Karpas-422 (cell line): Measurements from ENCODE around the gene RNF157. TPM values are rescaled to one million over a fixed set of nuclear protein-coding genes. Genes with fewer than 3 reads are reported as not detected.

Experiments used
- DNase-seq: peaks from one replicate; pipeline ENCODE4 v3.0.0-alpha.2; 2015
- H2AFZ ChIP-seq: fragments of 200-600 bp; sonication (generic); 2 replicates; pipeline ENCODE4 v1.6.1; 2014; ENCODE audit warnings: antibody characterized with exemption, low read length, mixed read lengths
- H3K27ac ChIP-seq: fragments of 200-600 bp; sonication (generic); 2 replicates; pipeline ENCODE4 v1.5.1; 2014; ENCODE audit warnings: mild to moderate bottlenecking, low read length, moderate library complexity
- H3K27me3 ChIP-seq: fragments of 200-600 bp; sonication (generic); 2 replicates; pipeline ENCODE4 v1.6.1; 2014; ENCODE audit warnings: low read length, mixed read lengths
- H3K36me3 ChIP-seq: fragments of 200-600 bp; sonication (generic); 2 replicates; pipeline ENCODE4 v1.6.1; 2014; ENCODE audit warnings: low read length, mixed read lengths; ENCODE audit not compliant: insufficient read depth
- H3K4me1 ChIP-seq: fragments of 200-600 bp; sonication (generic); 2 replicates; pipeline ENCODE4 v1.6.1; 2014; ENCODE audit warnings: mild to moderate bottlenecking, low read length, mixed read lengths
- H3K4me2 ChIP-seq: fragments of 200-600 bp; sonication (generic); 2 replicates; pipeline ENCODE4 v1.6.1; 2014; ENCODE audit warnings: low read length, low read depth, mild to moderate bottlenecking; ENCODE audit not compliant: poor library complexity, severe bottlenecking
- H3K4me3 ChIP-seq: fragments of 200-600 bp; sonication (generic); 2 replicates; pipeline ENCODE4 v1.5.1; 2014; ENCODE audit warnings: mild to moderate bottlenecking, antibody characterized with exemption, low read length, mixed read lengths
- H3K79me2 ChIP-seq: fragments of 200-600 bp; sonication (generic); 2 replicates; pipeline ENCODE4 v1.6.1; 2014; ENCODE audit warnings: mild to moderate bottlenecking, low read length, mixed read lengths
- H3K9ac ChIP-seq: fragments of 200-600 bp; sonication (generic); 2 replicates; pipeline ENCODE4 v1.6.0; 2014; ENCODE audit warnings: low read length
- H3K9me2 ChIP-seq: fragments of 200-600 bp; sonication (generic), shearing (Covaris generic); replicated peaks from 2 replicates; pipeline ENCODE4 v1.6.0; 2014; ENCODE audit warnings: mild to moderate bottlenecking, low read length, moderate library complexity; ENCODE audit not compliant: insufficient read depth
- H3K9me3 ChIP-seq: fragments of 300-700, 200-600 bp; sonication (generic); 2 replicates; pipeline ENCODE4 v1.6.1; 2014; ENCODE audit warnings: low read length, mixed read lengths
- H4K20me1 ChIP-seq: fragments of 200-600 bp; sonication (generic); 2 replicates; pipeline ENCODE4 v1.6.1; 2014; ENCODE audit warnings: mild to moderate bottlenecking, antibody characterized with exemption, low read length, low read depth; ENCODE audit not compliant: insufficient read depth
- small RNA-seq: library from RNA; depleted of rRNA; stranded (forward); fragments of <200 nt; gene quantifications from one replicate; pipeline ENCODE3, GENCODE V24; 2014
- total RNA-seq: library from RNA; depleted of rRNA; stranded (reverse); fragments of >200 nt; shearing (Covaris generic); gene quantifications from 2 replicates; pipeline ENCODE4 v1.2.3, GENCODE V29; 2014; ENCODE audit warnings: low replicate concordance; rRNA removed

Gene RNF157
- total RNA-seq, 1 experiment from 2014 or later = not detected

DNA sequence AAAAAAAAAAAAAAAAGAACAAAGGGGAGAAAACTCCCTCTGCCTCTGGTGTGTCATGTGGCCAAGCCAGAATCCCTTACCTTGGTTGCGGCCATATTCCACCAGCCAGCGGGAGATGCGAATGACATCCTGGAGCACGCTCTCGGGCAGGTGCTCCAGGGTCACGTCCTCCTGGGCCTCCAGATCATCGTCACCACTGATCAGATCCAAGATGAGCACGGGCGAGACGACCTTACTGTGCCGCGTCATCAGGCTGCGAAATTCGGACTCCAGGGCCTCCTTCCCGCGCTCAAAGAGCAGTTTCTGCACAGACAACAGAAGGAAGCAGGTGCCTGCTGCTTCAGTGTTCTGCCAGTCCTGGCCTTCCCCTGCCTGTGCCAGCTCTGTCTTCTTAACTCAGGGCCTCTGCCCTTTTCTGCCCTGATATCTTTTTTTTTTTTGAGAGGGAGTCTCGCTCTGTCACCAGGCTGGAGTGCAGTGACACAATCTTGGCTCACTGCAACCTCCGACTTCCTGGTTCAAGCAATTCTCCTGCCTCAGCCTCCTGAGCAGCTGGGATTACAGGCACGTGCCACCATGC, 142.5 kb downstream of the RNF157 start:
- DNase-seq = no peak

DNA sequence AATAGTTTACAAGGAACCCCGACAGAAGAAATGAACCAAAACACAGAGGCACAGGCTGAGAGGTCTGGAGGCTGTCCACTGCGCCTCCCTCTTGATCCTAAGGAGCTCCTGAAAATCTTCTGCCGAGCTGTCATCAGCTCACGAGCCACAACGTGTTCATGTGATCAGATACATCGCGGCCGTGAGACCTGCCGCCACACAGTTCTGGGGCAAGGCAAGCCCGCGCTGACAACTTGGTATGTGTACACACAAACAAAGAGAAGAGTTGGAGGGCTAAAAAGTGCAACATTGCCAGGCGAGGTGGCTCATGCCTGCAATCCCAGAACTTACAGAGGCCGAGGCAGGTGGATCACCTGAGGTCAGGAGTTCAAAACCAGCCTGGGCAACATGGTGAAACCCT, 144.3 kb downstream of the RNF157 start:
- no peak for DNase-seq
- Histone ChIP-seq H3K9ac (no peak overlapping the region), H3K4me1 (peaks cover 6% of the 10 kb centered on the region), H3K4me3 (no peak overlapping the region), H3K27me3 (no peaks in the 10 kb centered on the region), H3K9me2 (no peaks in the 10 kb centered on the region), H3K4me2 (no peak overlapping the region), H4K20me1 (no peaks in the 10 kb centered on the region), H3K27ac (no peak overlapping the region), H3K9me3 (no peaks in the 10 kb centered on the region), H3K36me3 (peaks cover 7% of the 10 kb centered on the region; the same call in 1 of the 2 replicates), H2AFZ (no peak overlapping the region), H3K79me2 (no peaks in the 10 kb centered on the region)

More for the DNA sequence above, 142.5 kb downstream of the RNF157 start:
- Histone ChIP-seq H4K20me1 (peaks cover 1% of the 10 kb centered on the region; the same call in 1 of the 2 replicates), H3K36me3 (peaks cover 12% of the 10 kb centered on the region), H3K4me3 (no peak overlapping the region), H3K27ac (no peak overlapping the region), H3K4me2 (no peak overlapping the region), H3K79me2 (peaks cover 10% of the 10 kb centered on the region), H3K9ac (no peak overlapping the region), H2AFZ (no peak overlapping the region), H3K9me2 (no peaks in the 10 kb centered on the region), H3K27me3 (no peaks in the 10 kb centered on the region), H3K4me1 (peaks cover 9% of the 10 kb centered on the region), H3K9me3 (no peaks in the 10 kb centered on the region)

DNA sequence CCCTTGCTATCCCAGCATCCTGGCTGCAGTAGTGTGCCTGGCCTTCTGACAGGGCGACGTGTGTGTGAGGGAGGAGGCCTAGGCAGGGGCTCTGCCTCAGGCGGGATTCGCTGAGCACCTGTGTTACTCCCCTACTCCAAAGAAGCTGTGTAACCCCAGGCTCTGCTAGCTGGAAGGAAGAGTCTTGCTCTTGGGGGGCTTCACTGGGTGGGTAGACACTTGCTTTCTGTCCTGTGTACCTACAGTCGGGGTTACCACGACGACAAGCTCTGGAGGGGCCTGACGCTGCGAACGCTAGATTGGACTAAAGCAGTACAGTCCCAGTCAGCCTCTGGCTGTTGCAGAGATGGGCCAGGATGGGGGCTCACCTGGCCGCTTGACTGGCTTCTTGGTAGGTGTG, 146.2 kb downstream of the RNF157 start:
- no peaks in the 10 kb centered on the region for H3K27me3 ChIP-seq
- no peak overlapping the region for H3K27ac ChIP-seq
- no peaks in the 10 kb centered on the region for H3K9me3 ChIP-seq
- H4K20me1 ChIP-seq = no peaks in the 10 kb centered on the region
- DNase-seq = no peak
- H3K4me3 ChIP-seq = no peak overlapping the region
- H3K79me2 ChIP-seq = no peaks in the 10 kb centered on the region
- H3K4me1 ChIP-seq = peaks cover 6% of the 10 kb centered on the region
- no peak overlapping the region for H2AFZ ChIP-seq
- H3K9ac ChIP-seq = no peak overlapping the region
- no peaks in the 10 kb centered on the region for H3K9me2 ChIP-seq
- H3K4me2 ChIP-seq = no peak overlapping the region
- no peaks in the 10 kb centered on the region for H3K36me3 ChIP-seq

DNA sequence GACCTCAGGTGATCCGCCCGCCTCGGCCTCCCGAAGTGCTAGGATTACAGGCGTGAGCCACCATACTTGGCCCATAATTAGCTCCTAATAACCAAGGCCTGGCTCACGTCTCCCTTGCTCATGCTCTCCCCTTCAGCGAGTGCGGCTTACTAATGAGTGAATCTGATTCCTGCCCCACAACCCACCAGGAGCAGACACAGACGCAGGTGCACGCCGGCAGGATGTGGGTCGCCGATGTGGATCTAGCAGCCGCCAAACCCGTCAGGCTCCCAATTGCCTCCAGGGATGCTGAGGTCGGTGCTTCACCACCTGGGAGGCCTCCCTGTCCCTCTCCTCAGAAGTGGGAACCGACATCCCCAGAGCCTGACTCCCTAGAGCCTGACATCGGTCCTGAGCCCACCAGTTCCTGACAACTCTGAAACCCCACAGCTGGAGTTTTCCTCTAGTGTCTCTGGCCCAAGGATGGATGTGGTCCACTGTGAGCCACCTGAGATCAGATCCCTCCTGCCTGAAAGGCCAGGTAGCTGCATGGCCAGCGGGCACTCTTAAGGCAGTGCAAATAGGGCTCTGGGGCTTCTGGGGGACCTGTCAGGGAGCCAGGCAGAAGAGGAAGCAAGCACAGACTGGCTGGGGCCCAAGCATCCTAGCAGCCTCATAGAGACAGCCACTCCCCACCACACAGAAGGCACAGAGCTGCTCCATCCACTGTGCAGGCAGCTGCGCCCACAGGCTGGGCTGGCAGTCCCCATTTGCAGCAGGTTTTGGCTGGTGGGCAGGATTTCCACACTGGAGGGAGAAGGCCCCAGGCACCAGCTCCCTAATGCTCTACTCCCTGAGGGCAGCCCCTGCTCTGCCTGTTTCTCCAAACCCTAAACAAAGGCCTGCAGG, 147.5 kb downstream of the RNF157 start:
- no peaks in the 10 kb centered on the region for H3K27me3 ChIP-seq
- H3K4me3 ChIP-seq = no peak overlapping the region
- H3K9ac ChIP-seq = no peak overlapping the region
- H3K79me2 ChIP-seq = no peaks in the 10 kb centered on the region
- no peaks in the 10 kb centered on the region for H3K9me2 ChIP-seq
- H3K4me1 ChIP-seq = peaks cover 6% of the 10 kb centered on the region
- no peak for DNase-seq
- H3K4me2 ChIP-seq = no peak overlapping the region
- H3K27ac ChIP-seq = no peak overlapping the region
- no peak overlapping the region for H2AFZ ChIP-seq
- no peaks in the 10 kb centered on the region for H3K36me3 ChIP-seq
- H4K20me1 ChIP-seq = no peaks in the 10 kb centered on the region
- no peaks in the 10 kb centered on the region for H3K9me3 ChIP-seq

Small RNAs within 50 kb of the gene (small RNA-seq; reads per million reads assigned to genes)
- gene ATP5MGP6 (not detected), gene MIR6868 (0.16 reads per million)

Other genes starting within 250 kb of the RNF157 start
- gene CDK3, start 239.6 kb downstream of the RNF157 start, total RNA-seq = 4.7 and 5.1 TPM in 2 replicates
- gene EVPL, start 213.2 kb downstream of the RNF157 start, total RNA-seq = 0.07 and 0.29 TPM in 2 replicates
- 12.0 and 18.4 TPM in 2 replicates for gene SRP68, start 168.0 kb downstream of the RNF157 start, total RNA-seq
- gene GALR2, start 165.7 kb downstream of the RNF157 start, total RNA-seq = not detected in 2 replicates
- gene ZACN, start 161.3 kb downstream of the RNF157 start, total RNA-seq = not detected in 2 replicates
- 55.4 and 69.0 TPM in 2 replicates for gene EXOC7, start 136.7 kb downstream of the RNF157 start, total RNA-seq
- not detected in 2 replicates for gene FOXJ1, start 99.2 kb downstream of the RNF157 start, total RNA-seq
- gene UBALD2, start 24.9 kb upstream of the RNF157 start, total RNA-seq = 22.5 and 46.3 TPM in 2 replicates
- gene QRICH2, start 67.8 kb upstream of the RNF157 start, total RNA-seq = 3.1 and 3.7 TPM in 2 replicates
- gene PRPSAP1, start 113.4 kb upstream of the RNF157 start, total RNA-seq = 27.6 and 41.1 TPM in 2 replicates
- 0.67 and 3.9 TPM in 2 replicates for gene SPHK1, start 144.1 kb upstream of the RNF157 start, total RNA-seq
- 10.5 and 19.9 TPM in 2 replicates for gene UBE2O, start 212.7 kb upstream of the RNF157 start, total RNA-seq
- not detected in 2 replicates for gene AANAT, start 227.1 kb upstream of the RNF157 start, total RNA-seq